Nucleus accumbens (tissue), 56 donors: Measurements from ENCODE around the gene REM2.
A peak's percentile ranks its signal among the peaks of the same experiment; 100 is the strongest.
"Not testable (repeated sequence)": the region's sequence is repeated elsewhere in the genome, so short reads cannot be mapped to it uniquely, and the experiment has no call there.

Source experiments
- DNase-seq, 56 donors: peaks; one replicate each; lab custom pipeline; 2025; lab: John Stamatoyannopoulos, UW

REM2 gene

DNA sequence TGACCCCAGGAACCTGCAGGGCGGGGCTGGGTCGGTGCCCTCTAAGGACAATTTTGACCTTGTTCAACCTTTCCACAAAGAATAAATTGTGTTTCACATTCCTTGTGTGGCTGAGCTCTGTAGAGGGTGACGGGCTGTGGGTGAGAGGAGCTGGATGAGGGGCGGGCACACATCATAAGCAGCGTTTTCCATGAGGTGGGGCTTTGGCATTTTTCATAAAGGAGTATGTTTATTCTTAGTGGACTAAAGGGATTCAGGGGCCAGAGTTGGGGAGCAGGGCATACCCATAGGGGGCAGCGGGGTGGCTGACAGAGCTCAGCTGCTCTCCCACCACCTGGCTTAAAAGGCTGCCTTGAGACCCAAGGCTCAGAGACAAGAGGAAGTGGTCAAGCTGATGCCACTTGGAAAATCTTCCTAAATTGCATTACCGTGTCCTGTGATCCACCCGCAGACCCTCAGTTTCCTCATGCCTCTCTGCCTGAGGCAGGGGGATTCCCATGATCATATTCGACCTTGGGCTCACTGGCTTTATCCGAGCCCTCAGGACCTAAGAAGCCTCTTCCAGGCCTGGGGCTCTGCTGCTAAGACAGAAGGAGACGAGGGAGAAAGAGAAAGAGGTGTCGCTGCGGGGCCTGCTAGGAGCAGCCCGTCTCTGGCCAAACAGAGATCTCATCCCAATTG, 35.2 kb upstream of the REM2 start:
- no peak for DNase-seq

GRCh38 chr14:22848351-22849164, 34.5 kb upstream of the REM2 start:
- DNase-seq, result peak in 11 of 56 donors; percentile 5 to 40 (median 23)

DNA sequence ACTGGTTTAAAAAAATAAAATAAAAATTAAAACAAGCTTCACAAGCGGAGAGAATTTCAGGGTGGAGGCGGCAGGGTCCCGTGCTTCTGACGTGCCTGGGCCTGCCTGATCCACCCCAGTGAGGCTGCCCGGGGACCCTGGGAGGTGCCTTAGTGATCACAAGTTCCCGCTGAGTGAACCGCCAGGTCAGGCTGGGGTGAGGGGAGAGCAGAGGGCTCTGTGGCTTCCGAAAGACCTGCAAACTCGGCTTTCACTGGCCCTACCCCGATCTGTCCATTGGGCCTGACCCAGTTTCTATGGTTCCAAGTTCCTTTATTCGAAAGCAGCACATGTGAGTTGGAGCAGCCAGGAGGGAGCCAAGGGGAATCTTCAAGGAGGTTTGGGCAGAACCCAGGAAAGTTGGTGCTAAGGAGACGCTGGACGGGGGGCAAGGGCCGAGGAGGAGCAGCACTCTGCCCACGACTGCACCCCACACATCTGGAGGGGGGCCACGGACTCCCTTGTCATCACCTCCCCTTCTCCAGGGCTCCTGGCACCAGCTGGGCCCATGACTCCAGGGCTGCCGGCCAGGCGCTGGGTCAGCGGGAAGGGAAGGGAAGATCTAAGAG, 33.7 kb upstream of the REM2 start:
- peak in 21 of 56 donors; percentile 7 to 66 (median 36) for DNase-seq

GRCh38 chr14:22850944-22851764, 31.9 kb upstream of the REM2 start:
- DNase-seq, result peak in 41 of 56 donors; percentile 15 to 83 (median 48)

DNA sequence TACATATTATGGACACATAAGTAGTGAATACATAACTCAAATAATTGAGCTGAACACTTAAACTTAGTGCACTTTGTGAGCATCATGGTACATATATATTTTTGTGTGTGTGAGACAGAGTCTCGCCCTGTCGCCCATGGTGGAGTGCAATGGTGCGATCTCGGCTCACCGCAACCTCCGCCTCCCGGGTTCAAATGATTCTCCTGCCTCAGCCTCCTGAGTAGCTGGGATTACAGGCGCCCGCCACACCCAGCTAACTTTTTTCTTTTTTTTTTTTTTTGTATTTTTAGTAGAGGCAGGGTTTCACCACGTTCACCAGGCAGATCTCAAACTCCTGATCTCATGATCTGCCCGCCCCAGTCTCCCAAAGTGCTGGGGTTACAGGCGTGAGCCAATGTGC, 30.8 kb upstream of the REM2 start:
- DNase-seq, result not testable (repeated sequence)

DNA sequence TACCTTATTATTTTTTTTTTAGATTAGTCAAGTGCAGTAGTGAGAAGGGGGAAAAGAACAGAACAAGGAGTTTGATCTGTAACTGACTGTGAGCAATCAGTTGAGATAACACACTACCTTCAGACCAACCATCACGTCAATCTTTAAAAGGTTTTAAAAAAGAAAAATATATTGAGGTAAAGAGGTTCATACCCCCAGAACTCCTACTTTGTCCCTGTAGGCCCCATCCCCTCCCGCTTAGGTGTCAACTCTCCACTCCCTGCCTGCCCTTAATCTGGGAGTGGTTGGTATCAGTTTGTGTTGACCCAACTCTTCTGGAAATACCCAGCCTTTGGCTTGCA, 30.5 kb upstream of the REM2 start:
- DNase-seq, result no peak

DNA sequence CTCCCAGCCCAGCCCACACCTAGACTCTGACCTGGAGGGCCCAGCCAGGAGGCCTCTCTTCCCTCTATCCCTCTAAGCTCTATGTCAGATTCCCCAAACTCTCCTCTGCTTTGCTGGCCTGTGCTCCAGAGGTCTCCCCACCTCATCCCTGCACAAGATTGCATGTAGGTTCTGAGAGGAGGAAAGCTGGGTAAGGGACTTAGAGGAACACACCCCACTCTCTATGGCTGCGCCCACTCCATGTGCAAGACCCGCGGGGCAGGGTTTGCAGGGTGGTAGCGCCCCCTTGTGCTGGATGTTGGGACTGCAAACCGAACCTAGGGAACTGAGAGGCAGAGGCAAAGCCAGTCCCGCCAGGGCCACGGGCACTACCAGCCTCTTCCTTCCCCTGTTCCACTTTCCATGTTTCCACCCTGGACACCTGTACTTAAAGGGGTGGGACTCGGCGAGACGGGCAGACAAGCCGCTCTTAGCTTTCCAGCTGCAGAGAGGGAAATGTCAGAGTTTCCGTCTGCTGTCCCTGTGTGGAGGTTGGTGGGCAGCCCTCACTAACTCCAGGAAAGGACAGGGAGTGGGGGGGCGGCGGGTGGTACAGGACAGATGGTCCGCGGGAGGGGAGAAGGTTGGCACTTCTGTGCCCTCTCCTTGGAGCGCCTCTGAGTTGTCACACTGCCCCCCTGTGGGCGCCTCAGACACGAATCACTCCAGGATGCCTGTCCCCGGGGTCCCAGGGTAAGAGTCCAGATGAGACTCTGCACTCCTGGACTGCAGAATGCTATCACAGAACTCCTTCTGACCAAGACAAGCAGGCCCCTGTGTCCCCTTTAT, 29.9 kb upstream of the REM2 start:
- peak in 51 of 56 donors; percentile 20 to 94 (median 71) for DNase-seq

DNA sequence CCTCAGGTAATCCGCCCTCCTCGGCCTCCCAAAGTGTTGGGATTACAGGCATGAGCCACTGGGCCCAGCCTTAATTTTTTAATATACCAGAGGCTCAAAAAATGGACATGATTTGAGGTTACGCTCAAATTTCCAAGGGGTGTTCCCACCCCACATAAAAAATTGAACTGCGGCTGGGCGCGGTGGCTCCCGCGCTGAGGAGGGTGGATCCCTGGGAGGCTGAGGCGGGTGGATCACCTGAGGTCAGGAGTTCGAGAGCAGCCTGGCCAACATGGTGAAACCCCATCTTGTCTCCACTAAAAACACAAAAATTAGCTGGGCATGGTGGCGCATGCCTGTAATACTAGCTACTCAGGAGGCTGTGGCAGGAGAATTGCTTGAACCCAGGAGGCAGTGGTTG, 28.7 kb upstream of the REM2 start:
- DNase-seq, result not testable (repeated sequence)

DNA sequence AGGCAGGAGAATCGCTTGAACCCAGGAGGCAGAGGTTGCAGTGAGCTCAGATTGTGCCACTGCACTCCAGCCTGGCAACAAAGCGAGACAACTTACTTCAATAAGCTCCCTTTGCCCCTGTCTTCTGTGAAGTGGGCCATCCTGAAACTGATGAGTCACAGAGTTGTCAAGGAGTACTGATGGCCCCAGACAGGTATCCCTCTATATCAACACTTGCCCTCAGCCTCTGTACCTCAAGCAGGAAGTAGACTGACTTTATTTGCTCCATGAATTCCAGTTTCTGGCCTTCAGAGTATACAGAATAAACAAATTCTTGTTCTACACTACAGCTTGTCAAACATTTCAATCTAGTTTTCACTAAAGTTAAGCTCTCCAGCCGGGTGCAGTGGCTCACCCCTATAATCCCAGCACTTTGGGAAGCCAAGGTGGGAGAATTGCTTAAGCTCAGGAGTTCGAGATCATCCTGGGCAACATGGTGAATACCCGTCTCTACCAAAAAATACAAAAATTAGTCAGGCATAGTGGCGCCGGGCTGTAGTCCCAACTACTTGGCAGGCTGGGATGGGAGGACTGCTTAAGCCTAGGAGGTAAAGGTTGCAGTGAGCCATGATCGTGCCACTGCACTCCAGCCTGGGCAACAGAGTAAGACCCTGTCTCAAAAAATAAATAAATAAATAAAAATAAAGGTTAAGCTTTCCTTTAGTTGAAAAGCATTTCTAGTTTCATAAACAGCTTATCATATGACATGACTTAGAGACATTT, 27.9 kb upstream of the REM2 start:
- no peak for DNase-seq

- no peak for DNase-seq
These were observed 26.6 kb upstream of the REM2 start for GRCh38 chr14:22856428-22856827.

DNA sequence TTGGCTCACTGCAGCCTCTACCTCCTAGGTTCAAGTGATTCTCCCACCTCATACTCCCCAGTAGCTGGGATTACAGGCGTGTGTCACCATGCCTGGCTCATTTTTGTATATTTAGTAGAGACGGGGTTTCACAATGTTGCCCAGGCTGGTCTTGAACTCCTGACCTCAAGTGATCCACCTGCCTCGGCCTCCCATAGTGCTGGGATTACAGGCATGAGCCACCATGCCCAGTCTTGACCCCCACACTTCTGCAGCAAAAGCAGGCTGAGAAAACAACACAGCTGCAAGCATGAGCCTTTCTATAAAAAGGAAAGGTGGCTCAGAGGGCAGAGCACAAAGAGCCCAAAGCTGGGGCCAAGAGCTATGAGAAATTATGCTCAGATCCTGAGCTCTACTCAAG, 22.6 kb upstream of the REM2 start:
- DNase-seq, result not testable (repeated sequence)

DNA sequence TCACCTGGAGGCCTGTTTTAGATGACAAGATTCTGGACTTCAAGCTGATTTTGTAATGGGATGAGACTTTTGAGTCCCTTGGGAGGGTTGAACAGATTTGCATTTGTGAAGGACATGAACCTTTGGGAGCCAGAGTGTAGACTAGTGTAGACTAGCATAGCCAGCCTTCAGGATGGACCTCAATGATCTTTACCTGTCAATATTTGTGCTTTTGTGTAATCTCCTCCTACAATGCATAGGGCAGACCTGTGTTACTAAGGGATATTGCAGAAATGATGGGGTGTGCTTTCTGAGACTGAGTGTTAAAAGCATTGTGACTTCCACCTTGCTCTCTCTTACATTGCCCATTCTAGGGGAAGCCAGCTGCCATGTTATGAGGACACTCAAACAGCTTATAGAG, 21.4 kb upstream of the REM2 start:
- no peak for DNase-seq

DNA sequence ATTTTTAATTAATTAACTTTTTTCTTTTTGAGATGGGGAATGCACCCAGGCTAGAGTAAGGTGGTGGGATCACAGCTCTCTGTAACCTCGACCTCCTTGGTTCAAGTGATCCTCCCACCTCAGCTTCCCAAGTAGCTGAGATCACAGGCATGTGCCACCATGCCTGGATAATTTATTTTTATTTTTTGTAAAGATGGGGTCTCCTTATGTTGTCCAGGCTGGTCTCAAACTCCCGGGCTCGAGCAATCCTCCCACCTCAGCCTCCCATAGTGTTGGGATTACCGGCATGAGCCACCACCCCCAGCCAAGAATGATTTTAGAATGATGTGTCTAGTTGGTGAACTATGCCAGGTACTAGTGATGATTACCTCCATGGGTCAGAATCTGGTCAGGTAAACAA, 18.0 kb upstream of the REM2 start:
- no peak for DNase-seq

DNA sequence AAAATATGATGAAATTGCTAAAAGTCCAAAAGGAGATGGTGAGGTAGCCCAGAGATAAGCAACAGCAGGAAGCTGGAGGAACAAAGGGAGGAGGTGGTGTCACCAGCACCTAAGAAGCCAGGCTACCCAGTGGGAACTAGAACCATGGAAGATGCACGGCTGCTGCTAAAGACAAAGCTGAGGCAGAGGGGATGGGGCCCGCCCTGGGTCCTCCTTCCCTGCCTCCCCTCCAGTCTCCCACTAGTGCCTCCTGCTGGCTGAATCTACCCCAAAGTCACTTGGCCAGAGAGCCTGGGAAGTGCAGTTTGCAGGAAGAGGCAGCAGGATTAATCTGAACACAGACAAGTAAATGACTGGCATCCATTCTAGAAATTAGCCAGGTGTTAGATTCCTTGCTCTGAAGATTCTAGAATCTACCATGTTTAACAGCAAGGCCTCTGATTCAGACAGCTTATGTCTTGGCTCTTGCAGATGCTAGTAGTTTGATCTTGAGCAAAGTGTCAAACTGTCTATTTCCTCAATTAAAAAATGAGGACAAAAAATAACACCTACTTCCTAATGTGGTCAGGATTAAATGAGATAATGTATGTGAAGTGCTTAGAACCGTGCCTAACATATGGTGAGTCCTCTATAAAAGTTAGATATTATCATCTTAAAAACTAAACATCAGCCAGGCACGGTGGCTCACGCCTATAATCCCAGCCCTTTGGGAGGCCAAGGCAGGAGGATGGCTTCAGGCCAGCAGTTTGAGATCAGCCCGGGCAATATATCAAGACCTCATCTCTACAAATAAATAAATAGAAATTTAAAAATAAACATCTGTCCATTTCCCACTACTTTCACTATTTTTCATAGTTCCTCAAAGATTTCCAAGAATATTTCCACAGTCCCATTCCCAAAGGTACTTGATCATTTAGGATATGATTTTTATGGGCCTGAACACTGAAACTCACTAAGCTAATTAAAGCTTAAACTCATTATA, 17.3 kb upstream of the REM2 start:
- no peak for DNase-seq

- DNase-seq, result no peak
These were observed 16.1 kb upstream of the REM2 start for GRCh38 chr14:22866874-22867273.

DNA sequence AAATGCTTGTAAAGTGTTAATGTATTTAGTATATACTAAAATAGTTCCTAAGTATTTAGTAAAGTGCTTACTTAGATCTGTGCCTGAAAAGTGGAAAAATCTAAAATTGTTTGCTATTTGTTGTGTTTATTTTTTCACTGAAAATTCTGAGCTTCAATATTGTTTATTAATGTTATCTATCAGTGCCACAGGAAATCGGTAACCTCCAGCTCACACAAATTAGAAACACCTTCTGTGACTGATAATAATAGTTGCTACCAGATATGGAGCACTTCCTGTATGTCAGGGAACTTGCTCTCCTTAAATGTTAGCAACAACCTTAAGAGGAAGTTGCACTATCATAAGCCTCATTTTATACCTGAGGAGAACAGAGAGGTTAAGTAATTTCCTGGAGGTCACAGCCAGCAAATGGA, 12.2 kb upstream of the REM2 start:
- no peak for DNase-seq

DNA sequence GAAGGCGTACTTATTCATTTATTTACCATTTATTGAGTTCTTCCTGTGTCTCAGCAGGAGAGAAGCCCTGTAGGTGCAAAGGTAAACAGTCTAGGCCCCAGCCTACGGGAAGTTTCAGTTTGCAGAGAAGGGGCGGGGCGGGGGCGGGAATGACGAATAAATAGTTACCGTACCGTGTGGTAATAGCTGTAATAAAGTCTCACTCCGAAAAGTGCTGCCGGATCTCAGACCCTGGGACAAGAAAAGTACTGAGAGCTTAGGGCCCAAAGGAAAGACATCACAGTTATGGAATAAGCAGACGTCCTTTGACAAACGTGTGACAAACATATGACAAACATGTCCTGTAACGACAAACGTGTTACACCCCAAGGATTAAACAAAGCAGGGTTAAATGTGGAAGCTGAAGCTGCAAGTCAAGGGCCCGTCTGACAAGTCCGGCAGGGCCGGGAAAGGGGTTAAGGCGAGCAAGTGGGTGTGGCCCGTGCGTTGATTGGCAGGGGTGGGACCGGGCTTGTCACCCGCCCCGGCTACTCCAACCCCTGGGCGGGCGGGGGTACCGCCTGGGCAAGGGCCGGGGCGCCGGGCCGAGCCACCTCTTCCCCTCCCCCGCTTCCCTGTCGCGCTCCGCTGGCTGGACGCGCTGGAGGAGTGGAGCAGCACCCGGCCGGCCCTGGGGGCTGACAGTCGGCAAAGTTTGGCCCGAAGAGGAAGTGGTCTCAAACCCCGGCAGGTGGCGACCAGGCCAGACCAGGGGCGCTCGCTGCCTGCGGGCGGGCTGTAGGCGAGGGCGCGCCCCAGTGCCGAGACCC, 11.6 kb upstream of the REM2 start, which contains the start of gene LRP10:
TSS of gene LRP10 (plus strand) at position 517 of the 809 bp plus-strand sequence. CDS start 564 bp downstream, outside the sequence.
- peak; percentile 27 to 95 (median 82) for DNase-seq
